Osteocyte (in vitro differentiated cells): ENCODE measurements around the gene SERPINA5. TPM values are rescaled to one million over a fixed set of nuclear protein-coding genes. Genes with fewer than 3 reads are reported as not detected.
A peak's percentile ranks its signal among the peaks of the same experiment; 100 is the strongest.

Experiments used
- DNase-seq: peaks from one replicate; pipeline ENCODE4 v3.0.0; 2021; ENCODE audit warnings: mixed read lengths; ENCODE audit not compliant: unreplicated experiment; ENCODE audit errors: extremely low spot score
- H3K27ac Mint-ChIP-seq: one replicate; pipeline ENCODE4 v1.8.0; 2021; ENCODE audit warnings: mild to moderate bottlenecking, mixed read lengths; ENCODE audit not compliant: unreplicated experiment
- H3K27me3 Mint-ChIP-seq: one replicate; pipeline ENCODE4 v1.8.0; 2021; ENCODE audit warnings: mixed read lengths; ENCODE audit not compliant: unreplicated experiment
- H3K36me3 Mint-ChIP-seq: one replicate; pipeline ENCODE4 v1.8.0; 2021; ENCODE audit warnings: mixed read lengths; ENCODE audit not compliant: unreplicated experiment
- H3K4me1 Mint-ChIP-seq: one replicate; pipeline ENCODE4 v1.8.0; 2021; ENCODE audit warnings: mixed read lengths; ENCODE audit not compliant: unreplicated experiment
- H3K4me3 Mint-ChIP-seq: one replicate; pipeline ENCODE4 v1.8.0; 2021; ENCODE audit warnings: mild to moderate bottlenecking, moderate library complexity, mixed read lengths; ENCODE audit not compliant: unreplicated experiment
- H3K9me3 Mint-ChIP-seq: one replicate; pipeline ENCODE4 v1.8.0; 2021; ENCODE audit warnings: mixed read lengths; ENCODE audit not compliant: unreplicated experiment
- total RNA-seq: library from RNA; stranded (reverse); gene quantifications from 2 replicates; pipeline ENCODE4 v1.2.1, GENCODE V29; 2021
- TF ChIP-seq, protein P1 (sequence below): fragments of 200-600 bp; sonication (generic); IDR thresholded peaks from 2 replicates; pipeline ENCODE4 v1.5.0; 2021; ENCODE audit warnings: antibody characterized with exemption, mild to moderate bottlenecking, moderate library complexity

Gene SERPINA5
- total RNA-seq, 1 donor from 2014 or later: 0.16 TPM

DNA sequence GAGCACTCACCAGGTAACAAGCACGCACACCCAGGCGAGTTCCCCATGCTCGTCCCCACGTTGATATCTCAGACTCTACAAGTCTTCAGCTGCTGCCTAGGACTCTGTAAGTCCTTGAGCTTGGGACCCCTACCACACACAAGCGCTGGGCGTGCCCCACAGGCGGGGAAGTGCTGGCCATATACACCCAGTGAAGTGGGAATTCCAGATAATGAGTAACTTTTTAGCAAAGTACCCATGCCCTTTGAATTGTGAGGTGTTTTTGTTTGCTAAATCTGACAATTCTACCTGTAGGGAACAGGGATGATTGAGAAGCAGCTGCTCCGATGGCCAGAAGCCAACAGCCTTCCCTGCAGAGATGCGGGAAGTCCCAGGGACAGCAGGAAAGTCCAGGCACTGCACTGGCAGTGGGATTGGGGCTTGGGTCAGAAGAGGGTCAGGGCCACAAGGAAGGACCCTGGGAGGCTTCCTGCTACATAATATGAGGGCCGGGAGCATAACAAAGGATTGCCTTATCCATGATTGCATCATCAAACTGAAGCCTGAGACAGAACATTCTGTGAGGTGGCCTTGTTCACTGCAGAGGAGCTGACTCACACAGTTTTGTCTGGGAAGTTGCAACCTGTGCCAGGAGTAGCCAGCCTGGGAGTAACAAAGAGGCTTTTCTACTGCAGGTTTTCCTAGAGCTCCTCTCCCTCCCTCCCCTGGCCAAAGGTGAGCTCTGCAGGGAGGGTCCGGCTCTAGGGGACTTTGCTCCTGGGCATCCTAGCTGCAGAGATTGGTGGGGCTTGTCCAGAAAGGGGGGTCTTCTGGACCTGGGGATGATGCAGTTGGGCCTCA is 17.8 kb downstream of the SERPINA5 start:
- no peaks in the 10 kb centered on the region for H3K27me3 Mint-ChIP-seq
- no peaks in the 10 kb centered on the region for H3K36me3 Mint-ChIP-seq
- peaks cover 34% of the 10 kb centered on the region for H3K4me1 Mint-ChIP-seq
- no peaks in the 10 kb centered on the region for H3K9me3 Mint-ChIP-seq
- H3K27ac Mint-ChIP-seq: peak overlapping the region; percentile 90
- DNase-seq: no peak
- peak overlapping the region; percentile 7 for H3K4me3 Mint-ChIP-seq
- TF ChIP-seq, protein P1, sequence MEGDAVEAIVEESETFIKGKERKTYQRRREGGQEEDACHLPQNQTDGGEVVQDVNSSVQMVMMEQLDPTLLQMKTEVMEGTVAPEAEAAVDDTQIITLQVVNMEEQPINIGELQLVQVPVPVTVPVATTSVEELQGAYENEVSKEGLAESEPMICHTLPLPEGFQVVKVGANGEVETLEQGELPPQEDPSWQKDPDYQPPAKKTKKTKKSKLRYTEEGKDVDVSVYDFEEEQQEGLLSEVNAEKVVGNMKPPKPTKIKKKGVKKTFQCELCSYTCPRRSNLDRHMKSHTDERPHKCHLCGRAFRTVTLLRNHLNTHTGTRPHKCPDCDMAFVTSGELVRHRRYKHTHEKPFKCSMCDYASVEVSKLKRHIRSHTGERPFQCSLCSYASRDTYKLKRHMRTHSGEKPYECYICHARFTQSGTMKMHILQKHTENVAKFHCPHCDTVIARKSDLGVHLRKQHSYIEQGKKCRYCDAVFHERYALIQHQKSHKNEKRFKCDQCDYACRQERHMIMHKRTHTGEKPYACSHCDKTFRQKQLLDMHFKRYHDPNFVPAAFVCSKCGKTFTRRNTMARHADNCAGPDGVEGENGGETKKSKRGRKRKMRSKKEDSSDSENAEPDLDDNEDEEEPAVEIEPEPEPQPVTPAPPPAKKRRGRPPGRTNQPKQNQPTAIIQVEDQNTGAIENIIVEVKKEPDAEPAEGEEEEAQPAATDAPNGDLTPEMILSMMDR: no peak

DNA sequence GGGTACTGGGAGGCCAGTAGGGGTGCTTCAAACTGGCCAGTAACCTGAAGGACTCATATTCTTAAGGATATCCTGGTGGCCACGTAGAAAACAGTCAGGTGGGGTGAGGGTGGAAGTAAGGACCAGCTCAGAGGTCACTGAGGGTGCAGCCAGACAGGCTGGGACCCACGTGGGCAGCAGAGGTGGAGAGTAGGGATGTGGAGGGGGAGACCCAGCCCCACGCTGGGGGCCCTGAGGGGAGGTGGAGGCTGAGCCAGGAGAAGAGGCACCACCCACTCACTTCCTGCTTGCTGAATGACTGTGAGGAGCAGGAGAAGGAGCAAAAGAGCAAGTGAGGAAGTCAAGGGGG is 18.4 kb downstream of the SERPINA5 start:
- DNase-seq: no peak
- Mint-ChIP-seq H3K9me3 (no peaks in the 10 kb centered on the region), H3K4me3 (peak overlapping the region; percentile 7), H3K27ac (peak overlapping the region; percentile 90), H3K27me3 (no peaks in the 10 kb centered on the region), H3K36me3 (no peaks in the 10 kb centered on the region), H3K4me1 (peaks cover 34% of the 10 kb centered on the region)
- TF ChIP-seq, protein P1: no peak

DNA sequence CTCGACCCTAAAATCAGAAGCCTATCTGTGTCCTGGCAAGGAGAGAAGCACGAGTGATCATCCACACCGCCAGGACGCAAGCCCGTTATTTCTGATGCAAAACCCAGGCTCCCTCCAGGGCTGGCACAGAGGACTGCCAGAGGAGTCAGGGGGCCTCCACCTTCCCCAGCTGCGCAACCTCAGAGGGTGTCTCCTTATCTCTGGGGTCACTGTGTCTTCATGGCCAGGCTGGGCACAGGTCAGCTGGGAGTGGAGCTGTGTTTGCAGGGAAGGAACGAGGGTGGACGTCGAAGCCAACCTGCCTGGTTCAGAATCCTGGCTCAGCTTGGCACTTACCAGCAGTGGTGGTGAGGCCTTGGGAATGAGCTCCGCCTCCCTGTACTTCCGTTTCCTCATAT is 18.9 kb downstream of the SERPINA5 start:
- Mint-ChIP-seq H3K4me1 (peaks cover 34% of the 10 kb centered on the region), H3K4me3 (no peak overlapping the region)

DNA sequence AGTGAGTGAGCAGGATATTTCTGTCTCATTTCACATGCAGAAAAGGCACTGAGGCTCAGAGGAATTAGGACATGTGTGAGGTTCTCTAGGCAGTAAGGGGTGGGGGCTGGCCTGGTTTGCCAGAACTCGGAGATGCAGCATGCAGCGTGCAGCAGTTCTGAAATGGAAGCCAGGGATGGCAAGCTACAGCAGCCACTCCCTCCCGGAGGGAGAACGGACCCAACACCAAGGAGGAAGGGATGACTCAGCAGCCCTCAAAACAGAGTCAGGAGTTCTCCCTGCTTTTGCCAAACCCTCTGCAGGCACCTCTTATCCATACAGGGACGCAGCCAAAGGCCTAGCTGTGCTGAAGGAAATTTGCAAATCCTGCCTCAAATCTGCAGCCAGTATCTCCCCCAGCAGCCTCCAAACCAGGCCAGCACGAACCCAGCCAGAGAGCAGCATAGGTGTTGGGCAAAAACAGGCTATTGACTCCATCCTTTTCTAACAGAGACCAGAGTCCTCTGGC is 20.7 kb downstream of the SERPINA5 start:
- Mint-ChIP-seq H3K36me3 (no peaks in the 10 kb centered on the region), H3K4me1 (peaks cover 34% of the 10 kb centered on the region), H3K9me3 (no peaks in the 10 kb centered on the region), H3K27me3 (no peaks in the 10 kb centered on the region), H3K4me3 (no peak overlapping the region), H3K27ac (peak overlapping the region; percentile 91)
- DNase-seq: no peak
- TF ChIP-seq, protein P1: no peak

More for the DNA sequence above, 18.9 kb downstream of the SERPINA5 start:
- TF ChIP-seq, protein P1: no peak
- peak overlapping the region; percentile 91 for H3K27ac Mint-ChIP-seq
- no peaks in the 10 kb centered on the region for H3K27me3 Mint-ChIP-seq
- H3K9me3 Mint-ChIP-seq: no peaks in the 10 kb centered on the region
- no peak for DNase-seq
- H3K36me3 Mint-ChIP-seq: no peaks in the 10 kb centered on the region

DNA sequence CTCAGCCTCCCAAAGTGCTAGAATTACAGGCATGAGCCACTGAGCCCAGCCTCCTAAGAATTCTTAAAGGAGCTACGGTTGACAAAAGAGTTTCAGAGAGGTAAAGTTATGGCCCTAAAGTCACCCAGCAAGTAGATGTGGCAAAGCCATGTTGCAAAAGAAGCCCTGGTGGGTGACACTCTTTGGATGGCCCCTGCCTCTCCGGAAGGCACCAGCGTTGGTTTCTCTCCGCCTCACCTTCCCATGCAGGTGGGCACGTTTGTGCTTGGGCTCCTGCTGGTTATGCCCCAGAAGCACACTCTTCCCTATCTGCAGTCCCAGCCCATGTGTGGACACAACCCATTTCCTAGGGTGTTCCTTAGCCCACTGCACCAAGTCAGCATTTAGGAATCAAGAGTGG is 21.5 kb downstream of the SERPINA5 start:
- Mint-ChIP-seq H3K27ac (no peak overlapping the region), H3K27me3 (no peaks in the 10 kb centered on the region), H3K36me3 (no peaks in the 10 kb centered on the region)

More for the DNA sequence above, 21.5 kb downstream of the SERPINA5 start:
- TF ChIP-seq, protein P1: no peak
- Mint-ChIP-seq H3K4me3 (no peak overlapping the region), H3K9me3 (peaks cover 2% of the 10 kb centered on the region), H3K4me1 (peaks cover 34% of the 10 kb centered on the region)
- no peak for DNase-seq
